NCI-H2107 treated with DMSO at 0.1 percent for 48 hours (cell line): ENCODE data around the gene WDR70.

Experiments used
- DNase-seq: peaks from one replicate; lab custom pipeline; 2025; ENCODE audit not compliant: unreplicated experiment; lab: John Stamatoyannopoulos, UW

Gene WDR70

GRCh38 chr5:37717613-37718431 lies 338.7 kb downstream of the WDR70 start:
- DNase-seq = peak; percentile 75

GRCh38 chr5:37720550-37720952 lies 341.4 kb downstream of the WDR70 start:
- DNase-seq = no peak

GRCh38 chr5:37721447-37721871 lies 342.3 kb downstream of the WDR70 start:
- DNase-seq = no peak

GRCh38 chr5:37722236-37723161 lies 343.4 kb downstream of the WDR70 start:
- no peak for DNase-seq

- DNase-seq = no peak
Observed at GRCh38 chr5:37723162-37723961, 344.2 kb downstream of the WDR70 start.

- no peak for DNase-seq
Observed at GRCh38 chr5:37724395-37725125, 345.4 kb downstream of the WDR70 start.

GRCh38 chr5:37725185-37725584 lies 346.1 kb downstream of the WDR70 start:
- no peak for DNase-seq

- no peak for DNase-seq
Observed at GRCh38 chr5:37727238-37727637, 348.1 kb downstream of the WDR70 start.

GRCh38 chr5:37730896-37731455 lies 351.9 kb downstream of the WDR70 start:
- no peak for DNase-seq

GRCh38 chr5:37734114-37734513 lies 355.0 kb downstream of the WDR70 start:
- DNase-seq = no peak

- DNase-seq = peak; percentile 16
Observed at GRCh38 chr5:37735649-37736347, 356.7 kb downstream of the WDR70 start.

GRCh38 chr5:37736397-37736796 lies 357.3 kb downstream of the WDR70 start:
- no peak for DNase-seq

- DNase-seq = no peak
Observed at GRCh38 chr5:37737326-37738056, 358.4 kb downstream of the WDR70 start.

GRCh38 chr5:37738057-37738691 lies 359.1 kb downstream of the WDR70 start:
- DNase-seq = peak; percentile 76

GRCh38 chr5:37738865-37739488 lies 359.9 kb downstream of the WDR70 start:
- DNase-seq = no peak

- DNase-seq = no peak
Observed at GRCh38 chr5:37739817-37740261, 360.7 kb downstream of the WDR70 start.

- no peak for DNase-seq
Observed at GRCh38 chr5:37740331-37741066, 361.4 kb downstream of the WDR70 start.
